Measurements from ENCODE around the gene PNPLA2. TPM values are rescaled to one million over a fixed set of nuclear protein-coding genes. Genes with fewer than 3 reads are reported as not detected.

Gene PNPLA2
- total RNA-seq, 3 donors from 2014 or later (not counting 1 experiment from before 2014, with no cell fraction given) = 184 to 218 (median 201) TPM

DNA sequence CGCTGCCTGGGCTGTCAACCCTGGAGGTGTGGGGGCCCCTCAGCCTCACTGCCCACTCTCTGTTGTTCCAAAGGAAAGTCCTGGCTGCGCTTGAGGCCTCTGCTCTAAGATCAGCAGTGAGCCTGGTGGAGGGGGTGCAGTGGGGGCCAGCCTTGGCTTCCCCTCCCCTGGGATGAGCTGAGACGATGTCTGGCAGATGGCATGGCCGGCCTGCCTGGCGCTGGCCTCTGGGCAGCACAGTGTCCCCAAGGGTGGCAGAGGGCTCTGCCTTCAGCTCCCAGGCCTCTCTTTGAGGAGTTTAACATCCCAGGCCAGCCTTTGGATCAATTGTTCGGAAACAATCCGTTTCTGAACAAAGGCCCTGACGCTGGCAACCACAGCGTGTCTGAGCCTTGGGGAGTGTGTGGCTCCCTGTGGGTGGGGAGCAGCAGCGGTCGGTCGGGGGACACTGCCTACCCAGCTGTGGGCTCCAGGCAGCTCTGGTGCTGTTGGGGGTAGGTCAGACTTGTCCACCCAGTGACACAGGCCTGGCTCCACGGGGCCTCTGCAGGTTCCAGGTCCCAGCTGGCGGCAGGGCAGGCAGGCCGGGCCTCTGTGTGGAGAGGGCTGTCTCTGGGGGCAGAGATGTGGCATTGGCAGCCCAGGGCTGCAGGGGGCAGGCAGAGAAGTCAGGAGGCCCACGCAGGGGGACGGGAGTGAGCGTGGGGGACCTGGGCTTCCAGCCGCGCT is 36.1 kb downstream of the PNPLA2 start:
- TF ChIP-seq, protein P1, sequence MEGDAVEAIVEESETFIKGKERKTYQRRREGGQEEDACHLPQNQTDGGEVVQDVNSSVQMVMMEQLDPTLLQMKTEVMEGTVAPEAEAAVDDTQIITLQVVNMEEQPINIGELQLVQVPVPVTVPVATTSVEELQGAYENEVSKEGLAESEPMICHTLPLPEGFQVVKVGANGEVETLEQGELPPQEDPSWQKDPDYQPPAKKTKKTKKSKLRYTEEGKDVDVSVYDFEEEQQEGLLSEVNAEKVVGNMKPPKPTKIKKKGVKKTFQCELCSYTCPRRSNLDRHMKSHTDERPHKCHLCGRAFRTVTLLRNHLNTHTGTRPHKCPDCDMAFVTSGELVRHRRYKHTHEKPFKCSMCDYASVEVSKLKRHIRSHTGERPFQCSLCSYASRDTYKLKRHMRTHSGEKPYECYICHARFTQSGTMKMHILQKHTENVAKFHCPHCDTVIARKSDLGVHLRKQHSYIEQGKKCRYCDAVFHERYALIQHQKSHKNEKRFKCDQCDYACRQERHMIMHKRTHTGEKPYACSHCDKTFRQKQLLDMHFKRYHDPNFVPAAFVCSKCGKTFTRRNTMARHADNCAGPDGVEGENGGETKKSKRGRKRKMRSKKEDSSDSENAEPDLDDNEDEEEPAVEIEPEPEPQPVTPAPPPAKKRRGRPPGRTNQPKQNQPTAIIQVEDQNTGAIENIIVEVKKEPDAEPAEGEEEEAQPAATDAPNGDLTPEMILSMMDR (IDR thresholded peaks at IDR 0.05) = no peak
- Mint-ChIP-seq H3K36me3 (no peaks in the 10 kb centered on the region), H3K4me3 (no peak overlapping the region), H3K27ac (no peak overlapping the region), H3K9me3 (no peaks in the 10 kb centered on the region), H3K27me3 (ENCODE audit: low read depth in 2 of 2) (no peaks in the 10 kb centered on the region), H3K4me1 (peaks cover 7 to 12% of the 10 kb centered on the region in 2 donors)
- Histone ChIP-seq H3K4me3 (ENCODE audit: low read length) (no peak overlapping the region), H3K4me1 (ENCODE audit: control insufficient read depth, insufficient read depth, low read length) (peaks cover 15% of the 10 kb centered on the region), H3K36me3 (ENCODE audit: control insufficient read depth, insufficient read depth, low read length) (no peaks in the 10 kb centered on the region), H3K27ac (ENCODE audit: low read length) (no peak overlapping the region), H3K27me3 (ENCODE audit: control insufficient read depth, insufficient read depth, low read length) (no peaks in the 10 kb centered on the region), H3K9me3 (ENCODE audit: control insufficient read depth, insufficient read depth, low read length) (no peaks in the 10 kb centered on the region)
- 92% methylated on average over 20 of the region's 20 CpGs for WGBS (ENCODE audit: insufficient coverage)
- ATAC-seq (no peak), DNase-seq (no peak)
- intact Hi-C loops (cut with micrococcal nuclease) = no loop called here

DNA sequence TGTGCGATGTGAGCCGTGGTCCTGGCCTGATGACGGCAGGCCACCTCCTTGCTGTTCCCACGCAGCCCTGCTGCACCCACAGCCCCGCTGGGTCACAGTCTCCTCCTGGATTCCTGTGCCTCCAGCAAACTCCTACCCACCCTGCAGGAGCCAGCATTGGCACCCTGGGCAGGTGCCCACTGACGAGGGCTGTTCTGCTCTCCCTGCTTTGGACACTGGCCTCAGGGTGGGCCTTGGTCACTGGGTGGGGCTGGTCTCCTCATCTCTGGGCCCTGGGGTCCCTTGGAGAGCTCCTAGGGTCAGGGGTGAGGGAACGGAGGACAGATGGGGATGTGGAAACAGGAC is 36.6 kb downstream of the PNPLA2 start:
- no peak overlapping the region for H3K4me3 ChIP-seq (ENCODE audit: low read length)
- no peak for ATAC-seq
- intact Hi-C loops (cut with micrococcal nuclease) = no loop called here
- H3K27me3 Mint-ChIP-seq (ENCODE audit: low read depth in 2 of 2) = no peaks in the 10 kb centered on the region
- H3K27ac ChIP-seq (ENCODE audit: low read length) = no peak overlapping the region
- no peaks in the 10 kb centered on the region for H3K9me3 ChIP-seq (ENCODE audit: control insufficient read depth, insufficient read depth, low read length)
- no peak overlapping the region for H3K27ac Mint-ChIP-seq
- H3K27me3 ChIP-seq (ENCODE audit: control insufficient read depth, insufficient read depth, low read length) = no peaks in the 10 kb centered on the region
- peaks cover 15% of the 10 kb centered on the region for H3K4me1 ChIP-seq (ENCODE audit: control insufficient read depth, insufficient read depth, low read length)
- 93% methylated on average over 7 of the region's 7 CpGs for WGBS (ENCODE audit: insufficient coverage)
- H3K36me3 Mint-ChIP-seq = no peaks in the 10 kb centered on the region
- no peaks in the 10 kb centered on the region for H3K36me3 ChIP-seq (ENCODE audit: control insufficient read depth, insufficient read depth, low read length)
- H3K4me1 Mint-ChIP-seq = peaks cover 7 to 12% of the 10 kb centered on the region in 2 donors
- TF ChIP-seq, protein P1 (IDR thresholded peaks at IDR 0.05) = no peak
- DNase-seq = no peak
- no peak overlapping the region for H3K4me3 Mint-ChIP-seq
- H3K9me3 Mint-ChIP-seq = no peaks in the 10 kb centered on the region

- Histone ChIP-seq H3K27me3 (ENCODE audit: control insufficient read depth, insufficient read depth, low read length) (no peaks in the 10 kb centered on the region), H3K9me3 (ENCODE audit: control insufficient read depth, insufficient read depth, low read length) (no peaks in the 10 kb centered on the region), H3K27ac (ENCODE audit: low read length) (no peak overlapping the region), H3K4me3 (ENCODE audit: low read length) (no peak overlapping the region), H3K4me1 (ENCODE audit: control insufficient read depth, insufficient read depth, low read length) (peaks cover 15% of the 10 kb centered on the region), H3K36me3 (ENCODE audit: control insufficient read depth, insufficient read depth, low read length) (no peaks in the 10 kb centered on the region)
- Mint-ChIP-seq H3K4me1 (peaks cover 7 to 12% of the 10 kb centered on the region in 2 donors), H3K4me3 (no peak overlapping the region), H3K36me3 (no peaks in the 10 kb centered on the region), H3K27ac (no peak overlapping the region), H3K9me3 (no peaks in the 10 kb centered on the region), H3K27me3 (ENCODE audit: low read depth in 2 of 2) (no peaks in the 10 kb centered on the region)
- 91% methylated on average over 12 of the region's 12 CpGs for WGBS (ENCODE audit: insufficient coverage)
- intact Hi-C loops (cut with micrococcal nuclease) = no loop called here
- no peak for DNase-seq
- TF ChIP-seq, protein P1 (IDR thresholded peaks at IDR 0.05) = no peak
- no peak for ATAC-seq
Observed at GRCh38 chr11:855796-856195, 37.1 kb downstream of the PNPLA2 start.

GRCh38 chr11:856397-856796 is 37.7 kb downstream of the PNPLA2 start:
- no peaks in the 10 kb centered on the region for H3K27me3 ChIP-seq (ENCODE audit: control insufficient read depth, insufficient read depth, low read length)
- no peaks in the 10 kb centered on the region for H3K36me3 ChIP-seq (ENCODE audit: control insufficient read depth, insufficient read depth, low read length)
- H3K4me1 Mint-ChIP-seq = peaks cover 7 to 12% of the 10 kb centered on the region in 2 donors
- TF ChIP-seq, protein P1 (IDR thresholded peaks at IDR 0.05) = no peak
- peak overlapping the region in 1 of 2 donors; percentile 55 for H3K27ac Mint-ChIP-seq
- no peaks in the 10 kb centered on the region for H3K36me3 Mint-ChIP-seq
- no peak overlapping the region for H3K27ac ChIP-seq (ENCODE audit: low read length)
- no peaks in the 10 kb centered on the region for H3K9me3 Mint-ChIP-seq
- DNase-seq (no peak), ATAC-seq (no peak)
- H3K4me1 ChIP-seq (ENCODE audit: control insufficient read depth, insufficient read depth, low read length) = peaks cover 15% of the 10 kb centered on the region
- WGBS (ENCODE audit: insufficient coverage) = 94% methylated on average over 7 of the region's 8 CpGs
- H3K27me3 Mint-ChIP-seq (ENCODE audit: low read depth in 2 of 2) = no peaks in the 10 kb centered on the region
- H3K9me3 ChIP-seq (ENCODE audit: control insufficient read depth, insufficient read depth, low read length) = no peaks in the 10 kb centered on the region
- H3K4me3 Mint-ChIP-seq = no peak overlapping the region
- intact Hi-C loops (cut with micrococcal nuclease) = no loop called here
- H3K4me3 ChIP-seq (ENCODE audit: low read length) = no peak overlapping the region
